Activated T-cell treated with anti-CD3 and anti-CD28 coated beads, Interleukin-2, amount 50 U/mL, for 1 hour (primary cell): ENCODE measurements around the gene PCDHA1.

ENCODE experiments used
- DNase-seq: peaks from one replicate; pipeline ENCODE4 v3.0.0-alpha.2; 2020

Gene PCDHA1

DNA sequence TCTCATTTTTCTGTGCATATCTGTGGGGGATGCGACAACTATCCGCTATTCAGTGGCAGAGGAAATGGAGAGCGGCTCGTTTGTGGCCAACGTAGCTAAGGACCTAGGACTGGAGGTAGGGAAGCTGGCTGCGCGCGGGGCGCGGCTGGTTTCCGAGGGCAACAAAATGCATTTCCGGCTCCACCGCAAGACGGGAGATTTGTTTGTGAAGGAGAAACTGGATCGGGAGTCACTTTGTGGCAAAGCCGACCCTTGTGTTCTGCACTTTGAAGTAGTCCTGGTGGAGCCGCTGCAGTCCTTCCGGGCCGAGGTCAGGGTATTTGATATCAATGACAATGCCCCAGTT lies 265.6 kb downstream of the PCDHA1 start:
- no peak for DNase-seq
